HUES64 (cell line): ENCODE data around the gene SH2D7.

Source experiments
- H3K27ac ChIP-seq: 2 replicates; pipeline ENCODE4 v1.7.0; 2013; ENCODE audit warnings: low read depth, low read length, inconsistent platforms
- H3K27me3 ChIP-seq: 2 replicates; pipeline ENCODE4 v1.6.1; 2013; ENCODE audit warnings: mild to moderate bottlenecking, low read length; ENCODE audit not compliant: insufficient read depth
- H3K36me3 ChIP-seq: 2 replicates; pipeline ENCODE4 v1.6.1; 2013; ENCODE audit warnings: mild to moderate bottlenecking, low read length; ENCODE audit not compliant: insufficient read depth
- H3K4me1 ChIP-seq: 2 replicates; pipeline ENCODE4 v1.6.1; 2013; ENCODE audit warnings: mild to moderate bottlenecking, low read length, moderate library complexity; ENCODE audit not compliant: insufficient read depth
- H3K4me3 ChIP-seq: 2 replicates; pipeline ENCODE4 v1.5.1; 2013; ENCODE audit warnings: mild to moderate bottlenecking, low read length, moderate library complexity
- H3K9ac ChIP-seq: 2 replicates; pipeline ENCODE4 v1.6.1; 2013; ENCODE audit warnings: mild to moderate bottlenecking, low read depth, low read length
- H3K9me3 ChIP-seq: 2 replicates; pipeline ENCODE4 v1.6.1; 2013; ENCODE audit warnings: low read depth, low read length; ENCODE audit not compliant: insufficient read depth
- WGBS: fragments of 150-250, 120-280 bp; methylation state at CpG from one replicate; pipeline ENCODE4 v1.1.7; 2013; ENCODE audit warnings: missing lambda C conversion rate; 5-methylcytosine and 5-hydroxymethylcytosine counted together

Gene SH2D7

DNA sequence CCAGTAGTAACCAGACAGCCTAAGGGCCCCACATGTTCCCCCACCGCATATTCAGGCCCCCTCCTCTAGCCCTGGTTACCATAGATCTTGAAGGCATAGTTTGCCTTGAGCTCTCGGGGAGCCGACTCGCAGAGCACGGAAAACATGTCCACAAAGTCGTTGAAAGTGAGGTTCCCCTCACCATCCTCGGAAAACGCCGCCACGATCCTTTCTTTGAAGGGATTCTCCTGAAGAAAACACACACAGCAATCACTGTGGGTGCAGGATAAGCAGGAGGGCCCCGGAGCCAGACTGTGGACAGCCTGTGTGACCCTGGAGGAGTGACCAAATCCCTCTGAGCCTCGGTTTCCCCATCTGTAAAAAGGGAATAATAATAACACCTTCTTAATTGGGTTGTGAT, 16.8 kb downstream of the SH2D7 start:
- WGBS = 91% methylated on average over 12 of the region's 12 CpGs
- H3K9me3 ChIP-seq = no peaks in the 10 kb centered on the region
- H3K4me3 ChIP-seq = no peak overlapping the region
- H3K27ac ChIP-seq = no peak overlapping the region
- no peaks in the 10 kb centered on the region for H3K4me1 ChIP-seq
- H3K9ac ChIP-seq = no peak overlapping the region
- no peaks in the 10 kb centered on the region for H3K27me3 ChIP-seq
- peaks cover 4% of the 10 kb centered on the region; the same call in 1 of the 2 replicates for H3K36me3 ChIP-seq

GRCh38 chr15:78110096-78110495, 17.7 kb downstream of the SH2D7 start:
- no peak overlapping the region for H3K27ac ChIP-seq
- no peaks in the 10 kb centered on the region for H3K4me1 ChIP-seq
- H3K27me3 ChIP-seq = no peaks in the 10 kb centered on the region
- WGBS = 95% methylated on average over 6 of the region's 6 CpGs
- H3K9me3 ChIP-seq = no peaks in the 10 kb centered on the region
- H3K4me3 ChIP-seq = no peak overlapping the region
- peaks cover 4% of the 10 kb centered on the region; the same call in 1 of the 2 replicates for H3K36me3 ChIP-seq
- H3K9ac ChIP-seq = no peak overlapping the region

DNA sequence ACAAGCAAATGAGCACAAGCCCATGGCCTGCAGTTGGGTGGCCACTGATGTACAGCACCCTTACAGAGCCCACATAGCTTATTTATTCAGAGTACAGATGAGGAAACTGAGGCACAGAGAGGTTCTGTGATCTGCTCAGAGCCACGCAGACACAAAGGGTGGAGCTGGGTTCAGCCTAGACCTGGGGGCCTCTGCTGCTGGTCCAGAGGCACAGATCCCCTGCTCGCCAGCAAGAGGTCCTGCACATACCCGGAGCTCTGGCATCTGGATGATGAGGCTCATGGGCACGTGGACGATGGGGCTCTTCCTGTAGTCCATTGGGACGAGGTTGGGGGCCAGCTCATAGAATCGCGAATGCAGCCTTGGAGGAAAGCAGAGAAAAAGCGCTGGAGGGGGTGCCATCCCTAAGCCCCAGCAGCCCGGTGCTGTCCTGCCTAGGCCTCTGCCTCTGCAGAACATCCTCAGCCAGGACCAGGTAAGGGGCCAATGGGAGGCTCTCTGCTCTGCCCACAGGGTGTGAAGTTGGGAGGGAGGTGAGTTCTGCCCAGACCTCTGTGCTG, 18.6 kb downstream of the SH2D7 start:
- no peaks in the 10 kb centered on the region for H3K4me1 ChIP-seq
- no peaks in the 10 kb centered on the region for H3K9me3 ChIP-seq
- no peak overlapping the region for H3K27ac ChIP-seq
- no peaks in the 10 kb centered on the region for H3K27me3 ChIP-seq
- no peak overlapping the region for H3K9ac ChIP-seq
- H3K36me3 ChIP-seq = peaks cover 4% of the 10 kb centered on the region; the same call in 1 of the 2 replicates
- H3K4me3 ChIP-seq = no peak overlapping the region
- 93% methylated on average over 10 of the region's 10 CpGs for WGBS

DNA sequence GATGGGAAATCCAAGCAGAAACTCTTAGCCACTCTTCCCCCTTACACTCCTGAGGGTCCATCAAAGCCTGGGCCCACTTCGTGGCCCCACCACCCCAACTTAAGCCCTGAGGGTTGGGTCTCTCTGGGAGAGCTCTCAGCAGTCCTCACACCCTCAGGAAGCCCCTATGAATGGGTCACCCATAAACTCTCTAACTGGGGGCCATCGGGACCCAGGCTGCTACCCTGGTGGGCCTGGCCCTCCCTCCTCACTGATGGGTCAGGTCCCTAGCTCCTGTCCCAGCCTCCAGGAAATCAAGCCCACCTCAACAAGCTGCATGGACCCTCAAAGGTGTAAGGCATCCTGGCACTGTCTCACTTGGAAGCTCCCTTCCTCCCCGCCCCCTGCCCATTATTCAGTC, 19.4 kb downstream of the SH2D7 start:
- no peak overlapping the region for H3K4me3 ChIP-seq
- peaks cover 4% of the 10 kb centered on the region; the same call in 1 of the 2 replicates for H3K36me3 ChIP-seq
- no peak overlapping the region for H3K9ac ChIP-seq
- H3K27me3 ChIP-seq = no peaks in the 10 kb centered on the region
- H3K4me1 ChIP-seq = no peaks in the 10 kb centered on the region
- no peaks in the 10 kb centered on the region for H3K9me3 ChIP-seq
- 90% methylated on average over 3 of the region's 3 CpGs for WGBS
- no peak overlapping the region for H3K27ac ChIP-seq

- H3K27me3 ChIP-seq = no peaks in the 10 kb centered on the region
- whole genome bisulfite sequencing = 90% methylated on average over 3 of the region's 3 CpGs
- 0 out of 2 replicates have a peak, but pooled peaks cover under 1% of the 10 kb centered on the region for H3K36me3 ChIP-seq
- H3K9ac ChIP-seq = no peak overlapping the region
- no peaks in the 10 kb centered on the region for H3K9me3 ChIP-seq
- no peaks in the 10 kb centered on the region for H3K4me1 ChIP-seq
- H3K27ac ChIP-seq = no peak overlapping the region
- no peak overlapping the region for H3K4me3 ChIP-seq
Measured at GRCh38 chr15:78112551-78112950, 20.2 kb downstream of the SH2D7 start.

DNA sequence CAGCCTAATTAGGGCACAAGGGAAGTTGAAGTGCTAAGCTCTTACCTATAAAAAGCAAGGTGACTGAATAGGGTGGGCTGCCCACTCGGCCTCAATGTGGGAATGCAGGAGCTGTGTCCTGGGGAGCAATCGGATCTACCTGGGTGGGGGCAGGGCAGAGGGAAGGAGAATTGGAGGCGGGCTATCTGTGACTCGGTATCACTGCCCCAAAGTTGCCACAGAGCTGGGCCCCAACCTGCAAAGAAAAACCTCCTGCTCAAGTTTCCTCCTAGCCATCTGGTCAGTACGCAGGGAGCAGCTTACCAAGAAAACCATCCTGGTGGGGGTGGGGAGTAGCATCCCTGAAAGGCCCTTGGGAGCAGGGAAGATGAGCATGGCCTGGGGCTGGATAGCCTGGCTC, 28.2 kb downstream of the SH2D7 start:
- 52% methylated on average over 5 of the region's 5 CpGs for WGBS
- Histone ChIP-seq H3K4me1 (peaks cover 9% of the 10 kb centered on the region), H3K9ac (0 out of 2 replicates have a peak overlapping the region, but pooled peaks have one; percentile 16), H3K9me3 (no peaks in the 10 kb centered on the region), H3K27ac (no peak overlapping the region), H3K4me3 (no peak overlapping the region), H3K27me3 (no peaks in the 10 kb centered on the region), H3K36me3 (no peaks in the 10 kb centered on the region)

GRCh38 chr15:78125267-78125666, 32.9 kb downstream of the SH2D7 start:
- 89% methylated on average over 3 of the region's 3 CpGs for WGBS
- no peaks in the 10 kb centered on the region for H3K36me3 ChIP-seq
- no peak overlapping the region for H3K27ac ChIP-seq
- no peaks in the 10 kb centered on the region for H3K9me3 ChIP-seq
- H3K27me3 ChIP-seq = no peaks in the 10 kb centered on the region
- peaks cover 17% of the 10 kb centered on the region for H3K4me1 ChIP-seq
- H3K4me3 ChIP-seq = no peak overlapping the region
- no peak overlapping the region for H3K9ac ChIP-seq

DNA sequence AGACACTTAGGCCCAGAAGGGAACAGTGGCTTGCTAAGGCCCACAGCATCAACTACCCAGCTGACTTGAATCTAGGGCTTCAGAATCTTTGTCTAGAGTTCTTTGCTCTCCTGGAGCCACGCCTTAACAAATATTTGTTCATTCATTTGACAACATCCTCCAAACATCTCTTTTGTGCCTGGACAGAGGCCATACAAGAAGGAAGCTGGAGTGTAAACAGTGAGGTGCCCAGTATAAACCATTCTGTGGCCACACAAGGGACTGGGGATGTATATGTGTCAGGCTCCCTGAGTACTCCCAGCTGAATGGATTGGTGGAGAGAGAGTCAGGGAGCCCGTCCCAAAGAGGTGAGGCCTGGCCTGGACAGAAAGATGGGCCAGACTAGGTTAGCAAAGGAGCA, 35.5 kb downstream of the SH2D7 start:
- H3K9me3 ChIP-seq = no peaks in the 10 kb centered on the region
- H3K36me3 ChIP-seq = no peaks in the 10 kb centered on the region
- H3K9ac ChIP-seq = no peak overlapping the region
- H3K4me1 ChIP-seq = peaks cover 14% of the 10 kb centered on the region
- H3K27ac ChIP-seq = no peak overlapping the region
- WGBS = 96% methylated on average over 2 of the region's 2 CpGs
- H3K4me3 ChIP-seq = no peak overlapping the region
- no peaks in the 10 kb centered on the region for H3K27me3 ChIP-seq

DNA sequence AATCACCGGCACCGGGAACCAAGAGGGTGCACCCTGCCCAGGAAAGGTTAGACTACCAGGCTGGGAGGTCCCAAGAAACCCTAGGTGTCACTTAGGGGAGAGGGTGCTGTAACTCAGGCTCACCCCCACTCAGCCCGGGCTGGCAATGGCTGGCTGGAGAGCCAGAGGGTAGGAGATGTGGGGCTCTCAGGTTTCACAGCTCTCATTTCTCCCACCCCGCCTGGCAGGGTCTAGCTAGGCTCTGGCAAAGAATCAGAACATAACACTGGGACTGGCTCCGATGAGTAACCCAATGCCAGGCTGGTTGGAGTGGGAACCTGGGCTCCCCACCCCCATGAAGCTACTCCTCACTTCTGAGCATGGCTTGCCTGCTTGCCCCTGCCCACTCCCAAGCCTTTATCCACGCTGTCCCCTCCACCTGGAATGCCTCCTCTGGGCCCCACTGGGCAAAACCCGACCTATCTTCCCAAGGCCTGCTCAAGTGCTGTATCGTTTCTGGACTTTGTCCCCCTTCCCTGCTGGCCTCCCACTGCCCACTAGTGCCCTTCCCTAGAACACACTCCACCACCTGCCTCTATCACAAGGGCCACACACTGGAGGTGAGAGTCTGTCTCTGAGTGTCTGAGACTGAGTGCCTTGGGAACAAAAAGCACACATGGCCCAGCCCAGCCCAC, 36.9 kb downstream of the SH2D7 start:
- Histone ChIP-seq H3K4me1 (peaks cover 14% of the 10 kb centered on the region), H3K4me3 (no peak overlapping the region), H3K27ac (no peak overlapping the region), H3K36me3 (no peaks in the 10 kb centered on the region), H3K27me3 (no peaks in the 10 kb centered on the region), H3K9me3 (no peaks in the 10 kb centered on the region), H3K9ac (no peak overlapping the region)
- WGBS = 89% methylated on average over 8 of the region's 8 CpGs

DNA sequence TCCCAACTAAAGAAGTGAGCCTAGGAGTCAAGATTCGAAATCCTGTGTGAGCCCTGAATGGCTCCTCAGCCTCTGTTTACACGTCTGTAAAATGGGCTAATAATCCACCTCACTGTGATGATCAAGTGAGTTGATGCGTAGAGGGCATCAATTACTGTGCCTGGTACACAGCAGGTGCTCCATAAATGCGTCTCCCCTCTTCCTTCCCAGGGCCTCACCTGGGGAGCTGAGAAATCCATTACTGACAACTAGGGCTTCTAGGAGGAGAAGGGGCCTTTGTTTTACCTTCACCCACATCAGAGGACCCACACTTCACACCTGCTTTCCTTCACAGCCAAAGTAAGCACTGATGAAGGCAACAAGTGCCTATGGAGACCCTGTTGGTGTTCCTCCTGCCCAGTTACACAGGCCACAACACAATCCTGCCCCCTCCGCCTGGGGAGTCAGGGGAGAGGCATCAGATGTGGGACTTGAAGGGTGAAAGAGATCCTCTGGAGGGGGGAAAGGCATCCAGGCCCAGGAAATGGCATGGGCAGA, 37.5 kb downstream of the SH2D7 start:
- no peak overlapping the region for H3K9ac ChIP-seq
- peaks cover 14% of the 10 kb centered on the region for H3K4me1 ChIP-seq
- no peak overlapping the region for H3K27ac ChIP-seq
- no peaks in the 10 kb centered on the region for H3K9me3 ChIP-seq
- H3K4me3 ChIP-seq = no peak overlapping the region
- WGBS = 93% methylated on average over 5 of the region's 5 CpGs
- H3K36me3 ChIP-seq = no peaks in the 10 kb centered on the region
- H3K27me3 ChIP-seq = no peaks in the 10 kb centered on the region

- Histone ChIP-seq H3K27me3 (no peaks in the 10 kb centered on the region), H3K4me3 (peak overlapping the region; percentile 77), H3K4me1 (peaks cover 14% of the 10 kb centered on the region), H3K27ac (peak overlapping the region; percentile 18; the same call in 1 of the 2 replicates), H3K9me3 (no peaks in the 10 kb centered on the region), H3K36me3 (no peaks in the 10 kb centered on the region), H3K9ac (peak overlapping the region; percentile 81)
- WGBS = 27% methylated on average over 51 of the region's 51 CpGs
Measured at GRCh38 chr15:78130466-78131294, 38.3 kb downstream of the SH2D7 start.
